ENCODE data around the gene ERAP2. TPM values are rescaled to one million over a fixed set of nuclear protein-coding genes. Genes with fewer than 3 reads are reported as not detected.
A peak's percentile ranks its signal among the peaks of the same experiment; 100 is the strongest.

The ERAP2 gene
- total RNA-seq, 4 donors from 2014 or later, result 50.3 to 82.8 (median 70.8) TPM

DNA sequence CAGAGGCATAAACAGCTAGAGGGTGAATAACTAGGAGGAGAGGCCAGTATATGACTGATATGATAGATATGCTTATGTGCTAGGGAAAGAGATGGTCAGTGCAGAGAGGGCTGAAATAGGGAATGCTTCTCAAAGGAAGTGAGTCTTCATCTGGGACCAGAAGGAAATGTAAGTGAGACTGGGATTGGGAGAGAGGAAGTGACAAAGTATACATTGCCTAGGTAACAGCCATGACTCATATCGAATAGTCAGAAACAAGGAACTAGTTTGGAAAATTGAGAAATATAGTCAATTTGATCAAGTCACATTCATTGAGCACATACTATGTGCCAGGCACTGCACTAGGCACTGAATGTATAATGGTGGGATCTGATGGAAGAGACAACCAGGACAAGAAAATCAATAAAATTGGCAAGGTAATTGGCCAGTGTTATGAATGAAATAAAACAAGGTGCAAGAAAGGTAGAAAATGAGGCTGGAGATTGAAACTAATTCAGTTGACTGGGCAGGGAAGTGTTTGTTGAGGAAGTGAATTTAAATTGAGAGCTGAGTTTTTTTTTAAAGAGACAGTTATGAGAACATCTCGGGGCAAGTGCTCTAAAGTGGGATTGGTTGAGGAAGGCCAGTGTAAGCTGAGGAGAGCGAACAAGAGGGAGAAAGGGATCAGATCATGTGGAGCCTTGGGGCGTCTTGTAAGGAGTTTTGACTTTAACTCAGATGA, 4.3 kb downstream of the ERAP2 start:
- Histone ChIP-seq H3K9me3 (no peaks in the 10 kb centered on the region), H3K27ac (peak overlapping the region in 3 of 4 donors; percentile 9 to 60 (median 40)), H3K36me3 (peaks cover 0 to 38% (median 0%) of the 10 kb centered on the region in 3 donors), H3K4me1 (peaks cover 0 to 48% (median 11%) of the 10 kb centered on the region in 4 donors), H3K4me3 (peak overlapping the region in 1 of 4 donors; percentile 18), H3K27me3 (no peaks in the 10 kb centered on the region)
- no peak for TF ChIP-seq CTCF (IDR thresholded peaks at IDR 0.05)
- no peak for TF ChIP-seq POLR2A (IDR thresholded peaks at IDR 0.05)
- no peak for DNase-seq

DNA sequence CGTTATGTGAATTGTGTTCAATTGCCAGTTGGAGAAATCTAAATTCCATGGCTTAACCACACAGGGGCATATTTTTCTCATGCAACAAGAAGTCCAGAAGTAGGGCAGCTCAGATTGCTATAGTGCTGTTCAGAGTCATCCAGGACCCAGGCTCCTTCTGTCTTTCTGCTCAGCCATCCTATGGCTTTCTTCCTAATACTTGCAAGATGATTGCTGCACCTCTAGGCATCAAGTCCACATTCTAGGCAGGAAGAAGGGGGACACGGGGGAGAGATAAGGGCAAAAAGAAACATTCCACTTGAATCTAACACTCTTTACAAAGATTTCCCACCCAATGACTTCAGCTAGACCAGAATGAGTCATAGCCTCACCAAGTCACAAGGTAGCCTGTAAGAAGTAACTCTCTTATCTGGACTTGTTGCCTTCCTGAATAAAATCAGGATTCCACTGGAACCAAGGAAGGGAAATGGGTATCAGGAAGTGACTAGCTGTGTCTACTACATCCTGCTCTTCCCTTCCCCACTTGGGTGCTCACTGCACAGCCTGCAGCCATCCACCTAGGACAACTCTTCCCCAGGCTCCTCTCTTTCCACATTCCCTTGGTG, 5.3 kb downstream of the ERAP2 start:
- Histone ChIP-seq H3K4me1 (peaks cover 0 to 47% (median 13%) of the 10 kb centered on the region in 4 donors), H3K4me3 (peak overlapping the region in 2 of 4 donors; percentile 7 to 9), H3K27me3 (no peaks in the 10 kb centered on the region), H3K36me3 (peaks cover 0 to 38% (median 0%) of the 10 kb centered on the region in 3 donors), H3K27ac (peak overlapping the region in 1 of 4 donors; percentile 40), H3K9me3 (no peaks in the 10 kb centered on the region)
- DNase-seq, result no peak
- TF ChIP-seq CTCF (IDR thresholded peaks at IDR 0.05) (no peak), POLR2A (IDR thresholded peaks at IDR 0.05) (no peak)

DNA sequence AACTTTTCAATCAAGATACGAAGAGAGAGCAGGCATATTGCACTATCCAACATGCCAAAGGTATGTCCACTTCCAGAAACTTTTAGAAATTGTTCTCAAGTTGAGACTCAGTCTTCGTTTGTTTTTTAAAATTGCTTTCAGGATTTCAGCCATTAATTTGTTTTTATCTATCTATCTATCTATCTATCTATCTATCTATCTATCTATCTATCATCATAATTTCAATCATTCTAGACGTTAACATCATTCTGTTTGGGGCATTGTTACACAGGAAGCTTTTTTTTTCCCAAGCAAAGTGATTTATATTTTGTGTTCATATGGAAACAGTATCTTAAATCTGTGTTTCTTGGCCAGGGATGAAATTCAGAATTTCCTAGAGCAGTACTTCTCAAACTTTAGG, 7.6 kb downstream of the ERAP2 start:
- Histone ChIP-seq H3K27ac (no peak overlapping the region), H3K4me3 (no peak overlapping the region), H3K4me1 (peaks cover 0 to 47% (median 14%) of the 10 kb centered on the region in 4 donors), H3K36me3 (peaks cover 0 to 46% (median 0%) of the 10 kb centered on the region in 3 donors), H3K27me3 (no peaks in the 10 kb centered on the region), H3K9me3 (no peaks in the 10 kb centered on the region)
- TF ChIP-seq CTCF (IDR thresholded peaks at IDR 0.05) (no peak), POLR2A (IDR thresholded peaks at IDR 0.05) (no peak)
- DNase-seq, result no peak

GRCh38 chr5:96884995-96885394, 8.7 kb downstream of the ERAP2 start:
- Histone ChIP-seq H3K9me3 (no peaks in the 10 kb centered on the region), H3K27me3 (no peaks in the 10 kb centered on the region), H3K4me1 (peaks cover 0 to 42% (median 14%) of the 10 kb centered on the region in 4 donors), H3K4me3 (no peak overlapping the region), H3K27ac (peak overlapping the region in 2 of 4 donors; percentile 13 to 73), H3K36me3 (peaks cover 0 to 57% (median 0%) of the 10 kb centered on the region in 3 donors)
- no peak for DNase-seq
- TF ChIP-seq CTCF (IDR thresholded peaks at IDR 0.05), result no peak
- TF ChIP-seq POLR2A (IDR thresholded peaks at IDR 0.05), result no peak

DNA sequence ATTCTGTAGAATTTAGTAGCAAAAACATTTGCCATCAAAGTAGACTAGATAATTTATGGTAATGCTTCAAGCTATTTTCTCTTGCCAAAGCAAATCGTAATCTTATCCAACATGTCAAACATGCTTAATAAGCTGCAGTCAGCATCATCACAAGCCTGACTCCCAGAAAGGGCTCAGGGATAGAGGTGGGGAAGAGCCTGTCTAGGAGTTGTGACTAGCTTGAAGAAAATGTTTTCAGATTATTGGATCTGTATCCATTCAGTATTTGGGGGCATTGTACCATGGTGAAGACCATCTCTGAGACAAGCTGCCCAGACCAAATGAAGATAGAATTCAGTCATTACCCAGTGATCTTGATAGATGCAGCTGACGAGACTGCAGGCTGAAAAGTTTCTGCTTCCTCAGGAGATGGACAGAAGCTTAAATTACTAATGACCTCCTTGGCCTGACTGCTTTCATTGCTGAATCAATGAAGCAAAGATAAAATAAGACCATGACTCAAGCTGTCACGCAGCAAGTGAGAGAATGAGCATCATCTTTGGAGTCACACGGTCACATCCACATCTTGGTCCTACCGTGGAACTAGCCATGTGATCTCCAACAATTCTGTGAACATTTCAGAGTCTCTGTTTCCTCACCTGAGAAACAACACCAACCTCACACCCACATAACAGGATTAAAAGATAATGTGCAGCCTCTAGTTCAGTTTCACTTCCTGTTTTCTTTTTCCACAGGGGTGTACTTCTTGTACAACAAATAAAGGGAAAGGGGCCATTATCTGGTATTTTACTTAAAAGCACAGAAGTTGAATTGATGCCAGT, 9.4 kb downstream of the ERAP2 start:
- DNase-seq, result peak in 2 of 3 donors; percentile 48 to 53
- TF ChIP-seq POLR2A (IDR thresholded peaks at IDR 0.05) (no peak), CTCF (IDR thresholded peaks at IDR 0.05) (no peak)
- Histone ChIP-seq H3K27me3 (no peaks in the 10 kb centered on the region), H3K27ac (peak overlapping the region; percentile 13 to 73 (median 50)), H3K4me1 (peaks cover 0 to 35% (median 14%) of the 10 kb centered on the region in 4 donors), H3K9me3 (no peaks in the 10 kb centered on the region), H3K36me3 (peaks cover 0 to 65% (median 0%) of the 10 kb centered on the region in 3 donors), H3K4me3 (no peak overlapping the region)
